ENCODE measurements around the gene CASKIN1. TPM values are rescaled to one million over a fixed set of nuclear protein-coding genes. Genes with fewer than 3 reads are reported as not detected.

CASKIN1 gene
- polyA plus RNA-seq, 3 donors = not detected

- Histone ChIP-seq H3K9me3 (replicated peaks in 1 of 2; ENCODE audit: control insufficient read depth in 1 of 2, insufficient read depth in 1 of 2, low read length in 2 of 2) (no peaks in the 10 kb centered on the region), H3K79me2 (ENCODE audit: insufficient read depth, low read length) (peaks cover 33% of the 10 kb centered on the region), H3K27me3 (ENCODE audit: control insufficient read depth in 2 of 2, insufficient read depth in 2 of 2, low read length in 2 of 2) (no peaks in the 10 kb centered on the region), H3K4me3 (replicated peaks in 1 of 3; ENCODE audit: low read depth in 2 of 3, low read length in 3 of 3) (no peak overlapping the region), H3K9ac (ENCODE audit: insufficient read depth, low read length, poor library complexity, severe bottlenecking) (no peak overlapping the region), H4K20me1 (ENCODE audit: insufficient read depth, low read length) (peaks cover 38% of the 10 kb centered on the region), H3K4me2 (replicated peaks; ENCODE audit: extremely low read depth, low read length, poor library complexity, severe bottlenecking) (no peak overlapping the region), H3K27ac (ENCODE audit: low read depth in 1 of 2, low read length in 2 of 2) (no peak overlapping the region), H2AFZ (ENCODE audit: insufficient read depth, low read depth, low read length, poor library complexity, severe bottlenecking) (no peak overlapping the region), H3K36me3 (replicated peaks in 1 of 2; ENCODE audit: control insufficient read depth in 1 of 2, insufficient read depth in 2 of 2, low read length in 2 of 2) (peaks cover 29 to 38% of the 10 kb centered on the region in 2 donors), H3K4me1 (ENCODE audit: control insufficient read depth in 1 of 2, insufficient read depth in 2 of 2, low read length in 2 of 2) (peaks cover 34 to 40% of the 10 kb centered on the region in 2 donors)
- Mint-ChIP-seq H3K36me3 (peaks cover 23 to 43% of the 10 kb centered on the region in 2 donors), H3K27me3 (ENCODE audit: low read depth in 3 of 3) (peaks cover 0 to 4% (median 2%) of the 10 kb centered on the region in 3 donors), H3K9me3 (peaks cover 0 to 2% (median 0%) of the 10 kb centered on the region in 7 donors), H3K4me3 (no peak overlapping the region), H3K4me1 (peaks cover 38% of the 10 kb centered on the region), H3K27ac (peak overlapping the region in 2 of 7 donors; percentile 13 to 86)
- DNase-seq = no peak
- intact Hi-C loops (cut with micrococcal nuclease) = loop anchor here (5.0 kb wide), 2 partner anchors 51 to 59 kb away; partner anchors contain the start of genes RNPS1 (in 2 of the 2) and TRAF7 (in 1 of the 2)
- no peak for TF ChIP-seq CTCF (IDR thresholded peaks at IDR 0.05)
- WGBS (ENCODE audit: insufficient coverage) = 98% methylated on average over 7 of the region's 9 CpGs
These were observed 11.5 kb upstream of the CASKIN1 start for GRCh38 chr16:2207872-2208271.

DNA sequence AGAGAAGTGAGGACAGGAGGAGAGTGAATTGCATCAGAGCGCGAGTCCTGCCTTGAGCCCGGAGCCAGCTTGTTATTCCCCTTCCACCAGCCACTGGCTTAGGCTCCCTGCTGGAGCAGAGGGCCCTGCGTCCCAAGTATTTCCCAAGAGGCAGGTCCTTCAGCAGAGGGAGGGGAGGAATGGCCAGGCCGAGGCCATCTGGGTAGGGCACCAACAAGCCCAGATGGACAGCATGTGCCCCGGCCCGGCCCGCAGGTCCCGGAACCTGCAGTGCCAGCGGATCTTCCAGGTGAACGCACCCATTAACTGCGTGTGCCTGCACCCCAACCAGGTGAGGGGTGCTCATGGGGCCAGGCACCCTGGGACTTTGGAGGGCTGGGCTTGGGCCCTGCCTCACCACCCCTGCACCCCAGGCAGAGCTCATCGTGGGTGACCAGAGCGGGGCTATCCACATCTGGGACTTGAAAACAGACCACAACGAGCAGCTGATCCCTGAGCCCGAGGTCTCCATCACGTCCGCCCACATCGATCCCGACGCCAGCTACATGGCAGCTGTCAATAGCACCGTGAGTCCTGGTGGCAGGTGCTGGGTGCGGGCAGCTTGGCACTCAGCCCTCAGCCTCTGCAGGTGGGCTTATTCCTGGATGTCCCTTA is 10.5 kb upstream of the CASKIN1 start:
- Mint-ChIP-seq H3K4me1 (peaks cover 29% of the 10 kb centered on the region), H3K9me3 (peaks cover 0 to 3% (median 0%) of the 10 kb centered on the region in 7 donors), H3K27ac (peak overlapping the region in 3 of 7 donors; percentile 59 to 76 (median 75)), H3K36me3 (peaks cover 19 to 39% of the 10 kb centered on the region in 2 donors), H3K27me3 (ENCODE audit: low read depth in 3 of 3) (peaks cover 0 to 2% (median under 1%) of the 10 kb centered on the region in 3 donors), H3K4me3 (no peak overlapping the region)
- no peak overlapping the region for H3K27ac ChIP-seq (ENCODE audit: low read depth in 1 of 2, low read length in 2 of 2)
- H3K27me3 ChIP-seq (ENCODE audit: control insufficient read depth in 2 of 2, insufficient read depth in 2 of 2, low read length in 2 of 2) = no peaks in the 10 kb centered on the region
- H3K4me3 ChIP-seq (replicated peaks in 1 of 3; ENCODE audit: low read depth in 2 of 3, low read length in 3 of 3) = no peak overlapping the region
- DNase-seq = no peak
- H4K20me1 ChIP-seq (ENCODE audit: insufficient read depth, low read length) = peaks cover 28% of the 10 kb centered on the region
- H3K79me2 ChIP-seq (ENCODE audit: insufficient read depth, low read length) = peaks cover 26% of the 10 kb centered on the region
- H3K9me3 ChIP-seq (replicated peaks in 1 of 2; ENCODE audit: control insufficient read depth in 1 of 2, insufficient read depth in 1 of 2, low read length in 2 of 2) = no peaks in the 10 kb centered on the region
- intact Hi-C loops (cut with micrococcal nuclease) = loop anchor here (5.0 kb wide), 2 partner anchors 50 to 60 kb away; partner anchors contain the start of genes RNPS1 (in 2 of the 2) and TRAF7 (in 1 of the 2)
- peak overlapping the region; percentile 95 for H3K4me2 ChIP-seq (replicated peaks; ENCODE audit: extremely low read depth, low read length, poor library complexity, severe bottlenecking)
- no peak overlapping the region for H2AFZ ChIP-seq (ENCODE audit: insufficient read depth, low read depth, low read length, poor library complexity, severe bottlenecking)
- peaks cover 27 to 35% of the 10 kb centered on the region in 2 donors for H3K36me3 ChIP-seq (replicated peaks in 1 of 2; ENCODE audit: control insufficient read depth in 1 of 2, insufficient read depth in 2 of 2, low read length in 2 of 2)
- H3K9ac ChIP-seq (ENCODE audit: insufficient read depth, low read length, poor library complexity, severe bottlenecking) = no peak overlapping the region
- TF ChIP-seq CTCF (IDR thresholded peaks at IDR 0.05) = no peak
- 93% methylated on average over 20 of the region's 23 CpGs for WGBS (ENCODE audit: insufficient coverage)
- peaks cover 24 to 30% of the 10 kb centered on the region in 2 donors for H3K4me1 ChIP-seq (ENCODE audit: control insufficient read depth in 1 of 2, insufficient read depth in 2 of 2, low read length in 2 of 2)

Measured in CD14-positive monocyte (primary cell).